Uterus (tissue), 4 donors: ENCODE data around the gene LIMS4. TPM values are rescaled to one million over a fixed set of nuclear protein-coding genes. Genes with fewer than 3 reads are reported as not detected.
"Not testable (repeated sequence)": the region's sequence is repeated elsewhere in the genome, so short reads cannot be mapped to it uniquely, and the experiment has no call there.

Experiments
- DNase-seq, 2 donors: peaks; one replicate each; pipeline ENCODE4 v3.0.0-alpha.2; 2019 to 2020
- H3K27ac ChIP-seq, 2 donors: fragments of 200-600 bp; sonication (generic); 1 replicate in 1 of 2; 2 replicates in 1 of 2; pipeline ENCODE4 v1.5.1; 2016 to 2018
- H3K27me3 ChIP-seq, 2 donors: fragments of 200-600 bp; sonication (generic); one replicate each; pipeline ENCODE4 v1.5.1; 2018 to 2019; ENCODE audit warnings: control low read depth in 1 of 2
- H3K36me3 ChIP-seq, 2 donors: fragments of 200-600 bp; sonication (generic); one replicate each; pipeline ENCODE4 v1.5.1; 2019; ENCODE audit warnings: control low read depth in 1 of 2
- H3K4me1 ChIP-seq, 2 donors: fragments of 200-600 bp; sonication (generic); one replicate each; pipeline ENCODE4 v1.5.1; 2018 to 2019; ENCODE audit warnings: control low read depth in 1 of 2
- H3K4me3 ChIP-seq, 2 donors: fragments of 200-600 bp; sonication (generic); 1 replicate in 1 of 2; 2 replicates in 1 of 2; pipeline ENCODE4 v1.5.1; 2018 to 2019; ENCODE audit warnings: mild to moderate bottlenecking in 1 of 2
- H3K9me3 ChIP-seq, 2 donors: fragments of 200-600 bp; sonication (generic); one replicate each; pipeline ENCODE4 v1.5.1; 2019; ENCODE audit warnings: control low read depth in 1 of 2
- intact Hi-C: fragments of 100-400 bp; cut with DNase I; formaldehyde crosslinking; loops from one replicate; pipeline ENCODE4 v1.15.1; 2023; ENCODE audit warnings: low total_unique reads
- total RNA-seq, 4 donors: library from RNA; depleted of rRNA in 3 of 4; stranded (reverse); fragments of >200 nt in 3 of 4; gene quantifications; one replicate each; pipeline versions ENCODE4 v1.1.0 to v1.2.4, GENCODE V29; 2014 to 2023
- donor health status: DM: yes; HTN: yes; CAD: no.

Gene LIMS4
- total RNA-seq, 4 donors from 2014 or later: 5.6 to 11.3 (median 6.4) TPM; not detected in 1

- H3K4me1 ChIP-seq, H3K27ac ChIP-seq, intact Hi-C loops, H3K4me3 ChIP-seq, H3K27me3 ChIP-seq, H3K9me3 ChIP-seq, H3K36me3 ChIP-seq, DNase-seq: not testable (repeated sequence)
Observed at GRCh38 chr2:110425725-110426124, 46.9 kb downstream of the LIMS4 start.

GRCh38 chr2:110424421-110424820 lies 48.2 kb downstream of the LIMS4 start:
- intact Hi-C loops, DNase-seq: not testable (repeated sequence)

DNA sequence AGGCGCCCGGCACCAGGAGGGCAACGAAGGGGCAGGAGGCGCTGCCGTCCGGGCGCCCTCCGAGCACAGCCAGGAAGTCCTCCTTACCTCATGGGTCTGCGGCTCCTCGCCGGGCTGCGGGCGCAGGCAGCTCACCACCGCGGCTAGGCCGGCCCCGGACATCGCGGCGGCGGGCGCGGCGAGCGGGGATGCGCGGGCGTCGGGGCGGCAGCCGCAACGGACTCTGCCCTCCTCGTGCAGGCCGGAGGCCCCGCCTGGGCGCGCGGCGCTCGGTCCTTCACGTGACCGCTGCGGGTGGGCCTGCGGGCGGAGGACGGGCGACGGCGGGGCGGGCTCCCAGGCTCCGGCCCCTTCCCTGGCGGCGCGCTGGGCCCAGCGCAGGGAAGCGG lies 49.0 kb downstream of the LIMS4 start:
- intact Hi-C loops: not testable (repeated sequence)

More at GRCh38 chr2:110424421-110424820, 48.2 kb downstream of the LIMS4 start:
- not testable (repeated sequence) for H3K4me3 ChIP-seq, H3K36me3 ChIP-seq, H3K4me1 ChIP-seq, H3K9me3 ChIP-seq, H3K27me3 ChIP-seq, H3K27ac ChIP-seq

GRCh38 chr2:110422852-110423573 lies 49.6 kb downstream of the LIMS4 start:
- intact Hi-C loops, H3K27me3 ChIP-seq, H3K4me3 ChIP-seq, H3K27ac ChIP-seq, H3K36me3 ChIP-seq, DNase-seq, H3K9me3 ChIP-seq, H3K4me1 ChIP-seq: not testable (repeated sequence)

More for the DNA sequence above, 49.0 kb downstream of the LIMS4 start:
- DNase-seq, H3K9me3 ChIP-seq, H3K36me3 ChIP-seq, H3K4me3 ChIP-seq, H3K27ac ChIP-seq, H3K4me1 ChIP-seq, H3K27me3 ChIP-seq: not testable (repeated sequence)

- H3K9me3 ChIP-seq, H3K36me3 ChIP-seq, intact Hi-C loops, H3K4me1 ChIP-seq, DNase-seq, H3K27ac ChIP-seq, H3K4me3 ChIP-seq, H3K27me3 ChIP-seq: not testable (repeated sequence)
Observed at GRCh38 chr2:110420641-110421354, 51.8 kb downstream of the LIMS4 start.

DNA sequence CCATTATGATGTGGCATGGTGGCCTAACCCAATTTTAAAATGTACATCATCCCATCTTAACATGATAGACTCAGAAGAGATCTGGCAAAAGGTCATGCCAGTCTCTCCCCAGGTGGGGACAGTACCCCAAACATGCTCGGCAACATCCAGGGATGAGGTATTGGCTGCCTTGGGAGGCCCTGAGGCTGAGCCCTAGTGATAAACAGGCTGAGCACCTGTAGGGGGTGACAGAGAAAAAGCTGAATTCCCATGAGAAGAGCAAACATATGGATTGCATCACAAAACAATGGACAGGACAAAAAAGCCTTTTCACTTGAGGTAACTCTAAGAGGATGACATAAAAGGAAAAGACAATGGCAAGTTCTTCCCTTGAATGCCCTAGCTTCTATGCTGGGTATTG lies 65.5 kb downstream of the LIMS4 start:
- H3K27ac ChIP-seq, DNase-seq, intact Hi-C loops, H3K27me3 ChIP-seq, H3K36me3 ChIP-seq, H3K4me3 ChIP-seq, H3K4me1 ChIP-seq, H3K9me3 ChIP-seq: not testable (repeated sequence)

- H3K27me3 ChIP-seq, H3K9me3 ChIP-seq, H3K4me1 ChIP-seq, intact Hi-C loops, H3K27ac ChIP-seq, H3K4me3 ChIP-seq, H3K36me3 ChIP-seq, DNase-seq: not testable (repeated sequence)
Observed at GRCh38 chr2:110404988-110405387, 67.6 kb downstream of the LIMS4 start.

DNA sequence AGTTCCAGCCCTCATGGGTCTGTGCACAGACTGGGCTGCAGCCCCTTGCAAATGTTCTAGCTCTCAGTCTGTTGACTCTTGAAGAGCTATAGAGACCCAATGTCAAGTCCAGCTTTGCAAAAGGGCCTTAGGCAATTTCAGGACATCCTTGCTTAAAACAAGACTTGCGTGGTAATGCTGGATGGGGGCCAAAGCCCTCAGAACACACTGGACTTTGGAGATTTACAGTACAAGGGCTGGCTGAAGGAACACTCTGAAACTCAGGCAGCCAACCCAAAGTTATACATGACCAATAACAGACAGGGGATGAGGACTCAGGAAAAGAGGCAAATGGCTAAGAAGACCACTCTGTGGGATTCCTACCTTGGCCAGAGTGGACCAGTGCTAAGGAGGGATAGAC lies 68.4 kb downstream of the LIMS4 start:
- H3K36me3 ChIP-seq, H3K4me3 ChIP-seq, intact Hi-C loops, H3K27me3 ChIP-seq, H3K27ac ChIP-seq, DNase-seq, H3K4me1 ChIP-seq, H3K9me3 ChIP-seq: not testable (repeated sequence)

DNA sequence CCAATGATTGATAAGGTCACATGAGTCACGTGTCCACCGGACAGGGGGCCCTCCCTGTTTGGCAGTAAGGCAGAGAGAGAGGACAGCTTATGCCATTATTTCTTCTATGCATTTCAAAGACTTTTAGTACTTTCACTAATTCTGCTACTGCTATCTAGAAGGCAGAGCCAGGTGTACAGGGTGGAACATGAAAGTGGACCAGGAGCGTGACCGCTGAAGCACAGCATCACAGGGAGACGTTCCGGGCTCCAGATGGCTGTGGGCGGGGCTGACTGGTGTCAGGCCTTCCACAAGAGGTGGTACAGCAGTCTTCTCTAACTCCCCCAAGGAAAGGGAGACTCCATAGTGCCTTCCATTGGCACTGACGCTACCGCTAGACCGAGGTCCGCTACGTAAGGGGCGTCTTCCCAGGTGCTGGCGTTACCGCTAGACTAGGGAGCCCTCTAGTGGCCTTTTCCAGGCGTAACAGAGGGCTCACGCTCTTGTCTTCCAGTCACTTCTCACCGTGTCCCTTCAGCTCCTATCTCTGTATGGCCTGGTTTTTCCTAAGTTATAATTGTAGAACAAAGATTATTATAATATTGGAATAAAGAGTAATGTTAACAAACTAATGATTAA lies 71.5 kb downstream of the LIMS4 start:
- H3K4me3 ChIP-seq, H3K36me3 ChIP-seq, H3K27me3 ChIP-seq, intact Hi-C loops, H3K27ac ChIP-seq, DNase-seq, H3K9me3 ChIP-seq, H3K4me1 ChIP-seq: not testable (repeated sequence)

DNA sequence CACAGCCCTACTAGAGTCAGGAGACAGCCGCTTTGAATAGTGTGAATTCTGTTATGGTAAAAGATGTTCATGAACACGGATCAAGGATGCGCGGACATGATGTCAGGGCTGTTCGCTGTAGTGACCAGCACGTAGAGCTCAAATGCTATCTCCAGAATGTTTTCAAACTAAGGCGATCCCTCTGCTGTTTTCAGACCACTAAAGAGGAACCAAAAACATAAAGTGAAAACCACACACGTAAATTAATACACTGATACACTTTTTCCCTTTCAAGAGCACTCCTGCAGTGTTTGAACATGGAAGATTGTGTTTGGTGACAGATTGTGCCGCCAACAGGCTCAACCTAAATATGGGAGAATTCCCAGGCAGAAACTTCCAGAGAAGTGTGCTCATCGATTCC lies 73.2 kb downstream of the LIMS4 start:
- H3K27ac ChIP-seq, H3K36me3 ChIP-seq, H3K4me3 ChIP-seq, H3K9me3 ChIP-seq, H3K4me1 ChIP-seq, H3K27me3 ChIP-seq, DNase-seq, intact Hi-C loops: not testable (repeated sequence)

- H3K27me3 ChIP-seq, intact Hi-C loops, H3K4me1 ChIP-seq, H3K36me3 ChIP-seq, H3K9me3 ChIP-seq, H3K4me3 ChIP-seq, DNase-seq, H3K27ac ChIP-seq: not testable (repeated sequence)
Observed at GRCh38 chr2:110395990-110396389, 76.6 kb downstream of the LIMS4 start.
